NCI-H2196 treated with DMSO at 0.1 percent for 48 hours (cell line): ENCODE data around the gene ACAN.
A peak's percentile ranks its signal among the peaks of the same experiment; 100 is the strongest.

ENCODE experiments used
- DNase-seq: peaks from one replicate; lab custom pipeline; 2025; ENCODE audit not compliant: unreplicated experiment; lab: John Stamatoyannopoulos, UW

ACAN gene

DNA sequence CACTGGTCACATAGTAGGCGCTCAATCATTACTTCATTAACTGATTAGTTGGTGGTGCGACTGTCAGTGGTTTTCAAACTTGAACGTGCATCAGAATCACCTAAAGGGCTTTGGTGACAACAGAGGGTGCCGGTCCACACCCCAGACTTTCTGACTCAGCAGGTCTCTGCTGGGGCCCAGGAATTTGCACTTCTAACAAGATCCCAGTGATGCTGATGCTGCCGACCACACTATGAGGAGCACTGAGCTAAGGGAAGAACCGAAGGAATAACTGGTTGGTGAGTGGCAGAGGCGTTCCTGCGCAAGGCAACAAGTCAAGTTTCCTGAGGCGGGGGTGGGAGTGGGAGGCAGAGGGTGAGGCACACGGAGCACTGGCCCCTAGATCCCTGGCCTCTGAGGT is 73.3 kb downstream of the ACAN start:
- no peak for DNase-seq

- DNase-seq: no peak
Observed at GRCh38 chr15:88877415-88877814, 74.2 kb downstream of the ACAN start.

- DNase-seq: no peak
Observed at GRCh38 chr15:88877906-88878305, 74.7 kb downstream of the ACAN start.

- peak; percentile 5 for DNase-seq
Observed at GRCh38 chr15:88878720-88879184, 75.5 kb downstream of the ACAN start.

- DNase-seq: no peak
Observed at GRCh38 chr15:88880944-88881740, 77.9 kb downstream of the ACAN start.

- DNase-seq: no peak
Observed at GRCh38 chr15:88881775-88882174, 78.5 kb downstream of the ACAN start.

- DNase-seq: no peak
Observed at GRCh38 chr15:88882785-88883184, 79.5 kb downstream of the ACAN start.

DNA sequence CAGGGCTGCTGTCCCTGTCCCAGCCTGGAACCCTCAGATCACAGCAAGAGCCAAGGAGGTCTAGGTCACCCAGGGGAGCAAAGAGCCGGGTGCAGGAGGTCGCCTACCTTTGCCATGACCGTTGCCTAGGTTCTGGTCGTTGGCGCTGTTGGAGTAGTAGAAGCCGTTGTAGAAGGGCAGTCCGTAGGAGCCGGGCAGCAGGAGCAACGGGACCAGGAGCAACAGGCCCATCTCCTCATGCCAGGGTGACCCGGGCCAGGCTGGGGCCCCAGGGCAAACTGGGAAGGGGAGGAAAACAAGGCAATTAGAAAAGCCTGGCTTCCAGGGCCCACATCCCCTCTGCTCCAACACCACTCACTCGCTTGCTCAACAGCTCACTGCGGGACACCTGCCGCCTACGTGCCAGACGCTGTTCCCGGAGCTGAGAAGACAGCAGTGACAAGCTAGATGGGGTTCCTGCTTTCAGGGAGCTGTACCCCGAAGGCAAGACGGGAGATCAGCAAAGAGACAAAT is 83.9 kb downstream of the ACAN start:
- DNase-seq: no peak

DNA sequence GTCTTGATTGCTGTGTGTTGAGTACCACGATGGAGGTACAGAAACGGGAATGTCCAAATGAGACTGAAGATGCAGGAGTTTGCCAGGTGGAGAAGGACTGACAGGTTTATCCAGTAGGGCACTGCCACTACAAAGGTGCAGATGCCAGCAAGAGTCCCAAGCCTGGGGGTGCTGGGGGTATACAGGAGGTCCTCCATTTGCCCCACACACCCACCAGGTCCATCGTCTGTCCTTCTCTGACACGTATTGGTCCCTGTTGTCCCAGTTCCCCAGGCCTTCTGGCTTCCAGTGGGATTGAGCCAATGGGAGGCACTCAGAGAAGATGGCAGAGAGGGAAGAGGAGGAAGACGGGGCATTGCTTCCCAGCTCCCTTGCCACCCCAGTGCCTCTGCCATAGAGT is 85.5 kb downstream of the ACAN start:
- no peak for DNase-seq

DNA sequence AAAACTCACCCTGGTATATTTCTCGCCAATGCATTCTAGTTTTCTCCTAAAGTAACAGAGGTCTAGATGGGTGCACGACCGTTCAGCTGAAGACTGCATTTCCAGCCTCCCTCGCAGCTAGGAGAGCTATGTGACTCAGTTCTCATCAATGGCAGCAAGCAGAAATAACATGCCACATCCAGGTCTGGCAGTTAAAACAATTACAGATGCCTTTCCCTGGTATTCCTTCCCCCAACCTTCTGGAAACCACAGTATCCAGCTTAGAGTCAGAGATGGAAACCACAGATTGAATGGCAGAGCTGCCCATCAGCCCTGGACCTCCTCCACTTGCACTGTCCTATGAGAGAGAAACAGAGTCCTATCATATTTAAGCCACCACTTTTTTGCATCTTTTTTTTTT is 87.3 kb downstream of the ACAN start:
- DNase-seq: no peak

DNA sequence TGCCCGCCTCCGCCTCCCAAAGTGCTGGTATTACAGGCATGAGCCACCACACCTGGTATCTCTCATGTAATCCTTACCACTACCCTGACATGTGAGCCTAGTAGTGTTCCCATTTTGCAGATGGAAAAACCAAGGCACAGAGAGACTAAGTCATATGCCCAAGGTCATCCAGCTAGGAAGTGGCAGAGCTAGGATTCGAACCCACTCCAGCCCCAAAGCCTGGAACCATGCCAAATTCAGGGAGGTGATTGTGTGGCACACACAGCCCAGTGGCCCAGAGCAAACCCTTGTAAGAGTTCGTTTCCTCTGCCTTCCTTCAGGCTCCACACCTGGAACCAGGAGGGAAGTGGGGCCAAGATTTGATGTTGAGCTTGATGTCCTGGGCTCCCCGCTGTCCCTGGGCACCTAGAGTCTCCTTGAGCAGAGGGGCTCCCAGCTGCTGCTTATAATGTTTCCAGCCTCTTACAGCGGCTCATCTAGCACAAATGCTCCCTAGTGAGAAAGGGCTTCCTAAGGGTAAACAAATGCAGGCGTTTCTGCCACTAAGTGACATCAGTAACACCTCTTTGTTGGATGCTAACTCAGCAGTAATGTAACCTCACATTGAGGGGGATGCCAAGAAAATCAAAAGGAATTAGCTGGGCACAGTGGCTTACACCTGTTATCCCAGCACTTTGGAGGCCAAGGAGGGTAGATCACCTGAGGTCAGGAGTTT is 88.5 kb downstream of the ACAN start:
- DNase-seq: no peak

DNA sequence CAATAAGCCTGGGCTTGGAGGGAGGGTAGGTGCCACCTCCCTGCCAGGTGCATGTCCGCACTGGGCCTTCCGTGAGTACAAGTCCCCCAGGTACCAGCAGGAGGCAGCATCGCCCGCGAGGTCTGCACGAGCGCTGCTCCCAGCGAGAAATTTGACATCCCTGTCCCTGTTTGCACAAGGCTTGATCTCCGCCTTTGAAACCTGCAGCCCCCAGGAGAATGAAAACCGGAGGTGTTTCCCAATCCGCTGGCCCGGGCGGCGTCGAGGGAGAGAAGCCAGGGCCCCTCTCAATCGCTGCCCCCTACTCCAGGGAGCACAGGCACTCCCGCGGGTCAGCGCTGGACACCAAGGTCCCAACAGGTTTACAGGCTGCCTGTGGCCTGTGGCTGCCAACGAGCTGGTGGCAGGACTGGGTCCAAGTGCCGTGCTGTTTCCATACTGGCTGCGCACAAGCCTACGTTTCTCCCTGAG is 91.1 kb downstream of the ACAN start:
- no peak for DNase-seq

DNA sequence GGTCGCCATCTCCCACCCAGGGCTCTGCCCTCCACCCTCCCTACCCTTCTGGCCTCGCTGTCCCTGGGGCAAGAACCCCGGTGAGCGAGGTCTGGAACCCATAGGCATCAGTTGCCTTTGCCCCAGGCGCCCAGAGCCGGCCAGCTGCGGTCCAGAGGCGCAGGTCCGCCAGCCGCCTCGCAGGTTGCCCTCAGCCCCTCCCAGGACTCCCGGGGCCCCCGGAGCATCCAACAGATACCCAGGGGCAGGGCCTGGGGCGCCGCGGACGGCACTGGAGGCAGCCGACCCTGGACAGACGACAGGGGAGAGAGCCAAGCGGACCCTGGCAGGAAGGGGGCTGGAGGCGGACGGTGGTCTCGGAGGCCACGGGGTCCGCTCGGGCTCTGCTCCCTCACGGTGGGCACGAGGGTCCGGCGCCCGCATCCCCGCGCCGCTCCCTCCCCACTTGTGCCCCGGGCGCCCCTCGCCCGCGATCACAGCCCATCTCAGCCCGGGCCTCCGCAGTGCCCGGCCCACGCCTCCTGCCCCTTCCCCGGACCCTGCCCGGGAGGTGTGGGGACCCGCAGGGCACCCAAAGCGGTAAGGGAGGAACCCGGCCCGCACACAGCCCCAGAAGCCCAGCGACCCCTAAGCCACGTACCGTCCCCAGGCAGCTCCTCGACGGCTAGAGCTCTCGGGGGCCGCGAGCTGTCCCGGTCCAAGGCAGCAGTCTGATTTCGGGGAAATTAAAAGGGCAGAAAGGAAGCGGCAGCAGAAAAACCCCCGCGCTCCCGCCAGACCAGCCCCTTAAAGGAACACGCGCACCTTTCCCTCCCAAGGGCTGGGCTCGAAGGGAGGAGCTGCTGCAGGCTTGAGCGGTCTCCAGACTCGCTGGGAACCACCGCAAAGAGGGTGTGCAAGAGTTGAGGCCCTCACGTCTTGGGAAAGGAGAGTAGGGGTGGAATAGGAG is 91.9 kb downstream of the ACAN start, which contains the start of gene HAPLN3:
TSS of gene HAPLN3 (minus strand) at position 726 of the 949 bp plus-strand sequence. CDS start 8,246 bp downstream, outside the sequence.
- DNase-seq: no peak

DNA sequence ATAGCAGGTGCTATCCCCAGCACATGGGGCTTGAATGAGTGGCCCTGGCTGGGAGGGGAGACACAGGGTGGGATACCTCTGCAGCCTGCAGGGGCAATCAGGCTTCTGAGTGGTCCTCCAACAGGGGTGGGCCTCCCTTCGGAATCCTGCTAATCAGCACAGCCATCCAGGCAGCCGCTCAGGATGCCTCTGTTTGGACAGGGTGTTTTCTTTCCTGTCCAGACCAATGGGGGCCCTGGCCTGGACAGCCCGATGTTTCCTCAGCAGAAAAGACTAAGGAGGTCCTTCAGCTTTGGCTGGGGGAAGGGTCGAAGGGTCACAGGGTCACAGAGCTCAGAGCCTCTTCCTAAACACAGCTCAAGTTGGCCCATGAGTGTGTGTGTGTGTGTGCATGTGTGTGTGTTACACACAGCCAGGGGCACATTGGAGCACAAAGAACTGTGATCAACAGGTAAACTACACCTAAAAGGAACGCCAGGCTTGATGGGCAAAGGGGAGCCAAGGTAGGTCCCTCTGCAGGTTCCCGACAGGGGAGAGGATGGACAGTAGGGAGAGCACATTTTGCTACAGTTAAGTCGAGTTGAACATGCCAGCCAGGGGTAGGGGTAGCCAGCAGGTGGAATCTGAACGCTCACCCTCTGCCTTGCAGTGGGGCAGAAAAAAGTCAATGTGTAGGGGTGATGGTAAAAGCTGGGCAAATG is 93.2 kb downstream of the ACAN start:
- no peak for DNase-seq

GRCh38 chr15:88897142-88897455 is 93.9 kb downstream of the ACAN start:
- no peak for DNase-seq

DNA sequence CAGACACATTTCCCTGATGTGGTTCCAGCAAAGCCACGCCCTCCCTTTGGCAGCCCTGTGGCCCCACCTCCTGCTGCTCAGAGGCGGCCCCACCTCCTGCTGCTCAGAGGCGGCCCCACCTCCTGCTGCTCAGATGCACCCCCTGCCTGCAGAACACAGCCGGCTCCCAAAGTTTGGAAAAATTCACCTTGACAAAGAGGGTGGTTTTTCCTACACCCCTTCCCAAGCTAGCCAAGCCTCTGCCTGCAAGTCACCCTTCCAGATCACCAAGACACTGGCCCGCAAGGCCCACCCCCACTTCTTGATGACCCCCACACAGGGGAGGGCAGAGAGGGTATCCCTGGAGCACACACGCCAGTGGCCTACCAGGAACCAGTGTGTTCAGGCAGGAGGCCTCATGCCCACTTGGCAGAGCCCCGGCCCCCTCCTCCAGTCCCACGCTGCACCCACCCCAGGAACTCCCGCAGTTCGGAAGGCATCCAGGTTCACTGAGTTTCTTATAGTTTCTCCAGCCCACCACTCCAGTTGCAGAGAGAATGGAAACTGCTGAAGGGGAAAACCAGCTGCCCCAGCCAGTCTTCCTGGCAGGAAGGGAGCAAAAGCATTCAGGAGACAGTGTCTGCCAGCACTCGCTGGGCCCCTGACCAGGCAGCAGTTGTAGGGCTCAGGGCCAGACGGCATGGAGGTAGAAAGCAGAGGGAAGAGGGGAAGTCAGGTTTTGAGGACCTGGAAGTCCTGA is 94.4 kb downstream of the ACAN start:
- peak; percentile 49 for DNase-seq

- DNase-seq: no peak
Observed at GRCh38 chr15:88898736-88899135, 95.5 kb downstream of the ACAN start.

DNA sequence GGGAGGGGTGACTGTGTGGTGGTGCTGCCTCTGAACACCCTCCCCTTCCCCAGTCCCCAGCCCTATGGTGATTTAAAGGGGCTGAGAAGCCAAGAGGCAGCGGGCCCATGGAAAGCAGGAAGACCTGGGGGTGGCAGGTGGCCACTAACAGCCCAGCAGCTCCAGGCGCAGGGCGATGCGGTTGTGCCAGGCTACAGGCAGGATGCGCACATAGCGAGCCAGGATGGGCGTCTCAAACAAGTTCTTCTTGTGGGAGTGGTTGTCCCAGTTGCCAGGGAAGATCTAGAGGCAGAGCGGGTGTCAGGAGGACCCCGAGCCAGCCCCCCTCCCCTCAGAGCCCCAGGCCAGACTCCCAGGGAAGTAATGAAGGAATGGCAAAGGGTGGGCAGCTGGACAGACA is 96.0 kb downstream of the ACAN start:
- no peak for DNase-seq

DNA sequence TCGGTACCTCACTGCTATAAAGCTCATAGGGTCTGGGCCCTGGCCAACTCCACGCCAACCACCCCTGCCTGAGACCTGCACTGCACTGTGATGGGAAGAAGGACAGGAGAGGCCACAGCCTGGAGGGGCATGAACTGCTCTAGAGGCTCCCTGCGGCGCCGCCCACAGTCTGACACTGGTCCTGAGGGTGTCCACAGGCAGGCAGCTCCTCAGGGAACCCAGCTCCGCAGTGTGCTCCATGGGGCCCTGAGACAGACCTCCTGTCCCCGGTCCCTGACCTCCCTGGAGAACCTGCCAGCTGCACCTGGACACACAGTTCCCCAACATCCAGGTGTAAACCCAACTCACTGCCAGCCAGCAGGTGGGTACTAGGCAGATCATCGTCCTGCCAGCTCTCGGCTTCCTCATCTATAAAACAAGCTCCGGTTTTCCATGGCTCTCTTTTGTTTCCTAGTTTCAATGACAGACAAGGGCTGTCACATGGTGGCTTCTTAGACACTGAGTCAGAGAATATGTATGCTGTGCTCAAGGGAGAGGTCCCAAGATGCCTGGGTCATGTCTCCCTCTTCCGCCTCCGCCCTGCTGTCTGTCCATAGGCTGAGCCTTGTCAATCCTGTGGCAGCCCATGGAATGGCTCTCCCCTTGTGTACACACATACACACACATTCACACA is 97.2 kb downstream of the ACAN start:
- DNase-seq: no peak
